ENCODE data around the gene ANKRD66.
A peak's percentile ranks its signal among the peaks of the same experiment; 100 is the strongest.

Gene ANKRD66

DNA sequence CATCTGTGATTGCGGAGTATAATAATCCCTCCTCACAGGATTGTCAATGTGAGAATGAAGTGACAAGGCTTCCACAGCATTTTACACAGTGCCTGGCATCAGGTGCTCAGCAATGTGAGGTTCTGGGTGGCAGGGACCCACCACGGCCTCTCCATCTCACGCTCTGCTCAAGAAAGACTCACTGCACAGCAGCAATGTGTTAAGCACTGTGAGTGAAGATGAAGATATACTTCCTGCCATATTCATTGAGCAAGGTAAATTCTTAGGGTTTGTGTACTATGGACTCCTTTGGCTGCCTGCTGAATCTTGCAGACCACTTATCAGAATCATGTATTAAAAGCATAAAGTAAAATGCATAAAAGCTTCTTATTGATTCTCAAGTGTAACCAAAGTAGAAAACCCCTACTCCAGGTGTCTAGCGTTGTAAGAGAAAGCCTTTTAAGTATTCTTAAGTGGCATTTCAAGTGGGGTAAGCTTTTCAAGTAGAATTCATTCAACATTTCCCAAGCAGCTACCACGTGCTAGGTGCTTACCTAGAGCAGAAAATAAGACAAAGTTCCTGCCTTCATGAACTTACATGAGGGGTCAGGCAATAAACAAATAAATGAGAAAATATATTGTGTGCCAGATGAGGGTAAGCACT is 29.5 kb downstream of the ANKRD66 start:
- TF ChIP-seq, protein P1, sequence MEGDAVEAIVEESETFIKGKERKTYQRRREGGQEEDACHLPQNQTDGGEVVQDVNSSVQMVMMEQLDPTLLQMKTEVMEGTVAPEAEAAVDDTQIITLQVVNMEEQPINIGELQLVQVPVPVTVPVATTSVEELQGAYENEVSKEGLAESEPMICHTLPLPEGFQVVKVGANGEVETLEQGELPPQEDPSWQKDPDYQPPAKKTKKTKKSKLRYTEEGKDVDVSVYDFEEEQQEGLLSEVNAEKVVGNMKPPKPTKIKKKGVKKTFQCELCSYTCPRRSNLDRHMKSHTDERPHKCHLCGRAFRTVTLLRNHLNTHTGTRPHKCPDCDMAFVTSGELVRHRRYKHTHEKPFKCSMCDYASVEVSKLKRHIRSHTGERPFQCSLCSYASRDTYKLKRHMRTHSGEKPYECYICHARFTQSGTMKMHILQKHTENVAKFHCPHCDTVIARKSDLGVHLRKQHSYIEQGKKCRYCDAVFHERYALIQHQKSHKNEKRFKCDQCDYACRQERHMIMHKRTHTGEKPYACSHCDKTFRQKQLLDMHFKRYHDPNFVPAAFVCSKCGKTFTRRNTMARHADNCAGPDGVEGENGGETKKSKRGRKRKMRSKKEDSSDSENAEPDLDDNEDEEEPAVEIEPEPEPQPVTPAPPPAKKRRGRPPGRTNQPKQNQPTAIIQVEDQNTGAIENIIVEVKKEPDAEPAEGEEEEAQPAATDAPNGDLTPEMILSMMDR (IDR thresholded peaks at IDR 0.05; ENCODE audit: low read depth, low read length): no peak
- H3K4me3 ChIP-seq (ENCODE audit: low read depth, low read length): no peak overlapping the region
- no peak for DNase-seq (ENCODE audit: low read depth, low spot score)
- in situ Hi-C loops (cut with HindIII; ENCODE audit: low sequenced_read_pairs): no loop called here

DNA sequence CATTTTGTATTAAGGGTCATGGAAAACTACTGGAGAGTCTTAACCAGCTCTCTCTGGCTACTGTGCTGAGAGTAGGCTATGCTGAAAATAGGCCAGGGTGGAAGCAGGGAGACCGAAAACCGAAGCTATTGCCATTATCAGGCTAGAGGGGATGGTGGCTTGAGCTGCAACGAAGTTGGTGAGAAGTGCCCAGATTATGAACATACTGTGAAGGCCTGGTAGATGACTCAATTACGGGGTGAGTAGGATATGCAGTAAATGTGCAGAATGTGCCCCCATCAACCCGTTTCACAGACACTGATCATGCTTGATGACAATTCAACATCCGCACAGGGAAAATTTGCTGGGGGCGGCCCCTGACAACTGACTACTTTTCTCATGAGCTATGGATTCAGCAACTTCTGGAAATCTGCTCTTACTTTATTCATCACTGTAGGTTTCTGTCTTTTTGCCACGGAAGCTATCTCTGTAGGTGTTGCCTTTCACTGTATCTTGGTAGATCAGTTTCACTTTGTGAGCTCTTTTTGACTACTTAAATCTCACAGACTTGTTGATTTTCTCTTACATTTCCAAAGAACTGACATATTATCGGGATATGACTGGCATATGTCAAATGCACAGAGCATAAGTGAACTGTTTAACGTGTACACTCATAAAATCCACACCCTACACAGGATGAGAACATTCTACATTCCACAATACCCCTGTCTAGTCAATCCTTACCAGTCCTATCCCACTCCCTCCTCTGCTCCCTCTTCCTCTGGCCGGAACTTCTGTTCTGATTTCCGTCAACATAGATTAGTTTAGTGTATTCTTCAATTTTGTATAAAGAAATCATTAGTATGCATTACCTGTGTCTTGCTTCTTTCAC is 31.0 kb downstream of the ANKRD66 start:
- in situ Hi-C loops (cut with HindIII; ENCODE audit: low sequenced_read_pairs): no loop called here
- DNase-seq (ENCODE audit: low read depth, low spot score): no peak
- TF ChIP-seq, protein P1 (IDR thresholded peaks at IDR 0.05; ENCODE audit: low read depth, low read length): no peak
- H3K4me3 ChIP-seq (ENCODE audit: low read depth, low read length): no peak overlapping the region

DNA sequence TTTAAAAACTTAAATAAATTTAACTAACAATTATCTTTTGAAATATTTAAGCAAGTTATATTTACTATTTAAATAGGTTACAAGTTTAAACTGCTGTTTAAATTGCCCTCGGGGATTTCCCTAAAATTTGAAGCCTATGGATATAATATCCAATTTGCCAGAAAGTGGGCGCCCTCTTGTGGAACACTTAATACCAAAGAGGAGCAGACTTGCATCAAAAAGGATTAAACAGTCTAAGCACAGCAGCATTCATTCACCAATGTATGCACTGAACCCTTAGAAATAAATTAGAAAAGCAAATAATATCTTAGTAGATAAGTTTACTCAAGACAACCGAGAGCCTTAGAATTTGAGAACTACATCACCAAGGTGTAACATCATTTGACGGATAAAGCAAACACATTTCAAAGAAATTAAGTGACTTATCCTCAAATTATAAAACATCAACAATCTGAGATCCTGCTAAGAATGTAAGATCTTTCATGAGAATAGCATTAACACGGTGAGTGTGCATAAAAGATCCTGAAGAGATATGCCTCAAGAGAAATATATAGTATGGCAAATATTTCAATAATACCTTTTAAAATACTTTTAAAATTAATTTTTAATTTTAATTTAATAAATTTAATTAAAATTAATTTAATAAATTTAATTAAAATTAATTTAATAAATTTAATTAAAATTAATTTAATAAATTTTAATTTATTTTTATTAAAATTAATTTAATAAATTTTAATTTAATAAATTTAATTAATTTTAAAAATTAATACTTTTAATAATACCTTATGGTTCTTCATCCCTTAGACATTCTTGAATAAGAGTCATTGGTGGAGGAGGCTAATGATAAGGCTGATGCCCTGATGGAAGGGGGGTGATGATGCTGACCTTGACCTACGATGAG is 35.0 kb downstream of the ANKRD66 start:
- H3K4me3 ChIP-seq (ENCODE audit: low read depth, low read length): no peak overlapping the region
- TF ChIP-seq, protein P1 (IDR thresholded peaks at IDR 0.05; ENCODE audit: low read depth, low read length): peak; percentile 75
- in situ Hi-C loops (cut with HindIII; ENCODE audit: low sequenced_read_pairs): no loop called here
- peak; percentile 70 for DNase-seq (ENCODE audit: low read depth, low spot score)

DNA sequence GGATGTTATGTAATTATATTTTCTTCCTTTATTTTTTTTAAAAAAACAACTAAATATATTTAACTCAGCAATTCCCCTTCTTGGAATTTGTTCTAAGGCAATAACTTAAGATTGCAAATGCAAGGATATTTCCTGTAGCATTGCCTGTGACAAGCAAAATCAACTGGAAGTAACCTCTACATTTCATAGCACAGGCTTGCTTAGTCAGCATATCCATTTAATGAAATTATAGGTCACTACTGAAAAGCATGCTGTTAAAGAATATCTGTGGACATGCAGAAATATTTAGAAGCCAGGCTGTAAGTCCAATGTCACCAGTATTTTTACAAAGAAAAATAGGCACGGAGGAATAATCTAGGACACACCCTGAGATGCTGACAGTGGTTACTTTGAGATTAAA is 37.8 kb downstream of the ANKRD66 start:
- no peak for DNase-seq (ENCODE audit: low read depth, low spot score)
- TF ChIP-seq, protein P1 (IDR thresholded peaks at IDR 0.05; ENCODE audit: low read depth, low read length): no peak
- in situ Hi-C loops (cut with HindIII; ENCODE audit: low sequenced_read_pairs): no loop called here
- no peak overlapping the region for H3K4me3 ChIP-seq (ENCODE audit: low read depth, low read length)

DNA sequence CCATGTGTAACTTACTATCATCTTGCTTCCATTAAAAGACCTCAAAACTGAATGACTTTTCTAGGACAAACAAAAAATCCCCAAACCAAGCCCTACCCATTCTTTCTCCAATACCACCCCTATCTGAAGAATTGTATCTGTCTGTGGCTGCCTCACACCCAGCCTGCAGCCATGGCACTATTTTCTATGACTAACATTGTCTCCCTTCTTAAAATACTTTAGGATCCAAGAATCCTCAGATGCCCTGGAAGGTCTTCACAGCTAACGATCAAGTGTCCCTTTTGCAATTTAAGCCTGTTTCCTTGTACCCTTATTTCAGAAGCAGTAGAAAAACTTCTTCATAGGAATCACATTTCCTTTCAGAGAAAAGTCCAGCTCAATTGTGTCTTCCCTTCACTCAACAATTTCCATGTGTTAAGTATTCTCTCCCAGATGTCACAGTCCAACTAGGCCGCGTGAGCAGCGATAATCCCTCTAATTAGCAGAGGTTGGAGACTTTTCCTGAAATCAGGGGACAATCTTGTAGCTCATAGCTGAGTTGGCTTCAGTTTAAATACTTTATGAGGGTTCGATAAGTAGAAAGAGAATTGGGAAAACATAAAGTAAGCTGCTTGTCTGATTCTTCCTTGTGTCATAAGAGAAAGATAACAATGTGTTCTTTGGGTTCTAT is 41.3 kb downstream of the ANKRD66 start:
- H3K4me3 ChIP-seq (ENCODE audit: low read depth, low read length): no peak overlapping the region
- no peak for DNase-seq (ENCODE audit: low read depth, low spot score)
- in situ Hi-C loops (cut with HindIII; ENCODE audit: low sequenced_read_pairs): no loop called here
- TF ChIP-seq, protein P1 (IDR thresholded peaks at IDR 0.05; ENCODE audit: low read depth, low read length): no peak

- DNase-seq (ENCODE audit: low read depth, low spot score): peak; percentile 2
- TF ChIP-seq, protein P1 (IDR thresholded peaks at IDR 0.05; ENCODE audit: low read depth, low read length): no peak
- H3K4me3 ChIP-seq (ENCODE audit: low read depth, low read length): no peak overlapping the region
- in situ Hi-C loops (cut with HindIII; ENCODE audit: low sequenced_read_pairs): no loop called here
These were observed 42.1 kb downstream of the ANKRD66 start for GRCh38 chr6:46788791-46789190.

Measured in astrocyte of the spinal cord (primary cell).